K562 (cell line): ENCODE results near the gene TCF19.

Experiments used
- ARID3A ChIP-seq: IDR thresholded peaks from 2 replicates; pipeline ENCODE4 v1.6.1; 2012; ENCODE audit warnings: low read depth, low read length, improper control_type of control experiment, borderline replicate concordance
- BRF1 ChIP-seq: IDR thresholded peaks from 3 replicates; pipeline ENCODE4 v1.6.1; 2011; ENCODE audit warnings: borderline replicate concordance, mild to moderate bottlenecking; ENCODE audit not compliant: insufficient read length; ENCODE audit errors: extremely low read depth
- CEBPB ChIP-seq: fragments of 450-650 bp; IDR thresholded peaks from 2 replicates; pipeline ENCODE4 v1.6.1; 2016; ENCODE audit warnings: missing genetic modification characterization, missing compliant biosample characterization
- CHD2 ChIP-seq: IDR thresholded peaks from 2 replicates; pipeline ENCODE4 v1.6.1; 2011; ENCODE audit warnings: low read depth, low read length
- E2F5 ChIP-seq: sonication (generic); formaldehyde crosslinking; IDR thresholded peaks from 2 replicates; pipeline ENCODE4 v1.8.0; 2022; ENCODE audit warnings: mild to moderate bottlenecking, missing genetic modification reagents
- EHMT2 ChIP-seq: fragments of 450-650 bp; IDR thresholded peaks from 2 replicates; pipeline ENCODE4 v1.6.1; 2018; ENCODE audit warnings: antibody characterized with exemption
- JUND ChIP-seq, 2 experiments: IDR thresholded peaks; 2 replicates in 1 of 2; 3 replicates in 1 of 2; pipeline ENCODE4 v1.6.1; 2011; ENCODE audit warnings: borderline replicate concordance in 2 of 2, low read depth in 2 of 2, low read length in 2 of 2, improper control_type of control experiment in 1 of 2, missing biosample characterization in 1 of 2, missing genetic modification characterization in 1 of 2, missing genetic modification reagents in 1 of 2
- L3MBTL2 ChIP-seq: fragments of 450-650 bp; IDR thresholded peaks from 2 replicates; pipeline ENCODE4 v1.6.1; 2016; ENCODE audit warnings: mild to moderate bottlenecking, moderate library complexity
- POLR2AphosphoS5 ChIP-seq: IDR thresholded peaks from 2 replicates; pipeline ENCODE4 v1.6.1; 2011; ENCODE audit warnings: mild to moderate bottlenecking, low read depth, low read length, moderate library complexity; ENCODE audit not compliant: control insufficient read depth, insufficient read depth
- SAP30 ChIP-seq: fragments of 200-600 bp; sonication (generic); IDR thresholded peaks from 2 replicates; pipeline ENCODE4 v1.6.1; 2012; ENCODE audit warnings: borderline replicate concordance, low read depth, mild to moderate bottlenecking, moderate library complexity, low read length, control low read depth, inconsistent platforms; ENCODE audit not compliant: insufficient read depth, poor library complexity, severe bottlenecking
- SP1 ChIP-seq: sonication (generic); formaldehyde crosslinking; IDR thresholded peaks from 2 replicates; pipeline ENCODE4 v1.8.1; 2022; ENCODE audit warnings: mild to moderate bottlenecking, missing genetic modification reagents
- TF ChIP-seq, protein P1 (sequence below), 3 experiments: IDR thresholded peaks in 2 of 3; conservative IDR thresholded peaks in 1 of 3; 2 replicates each; pipeline ENCODE4 v1.5.1; 2011 to 2012; ENCODE audit warnings: low read length in 3 of 3, mild to moderate bottlenecking in 3 of 3, control low read depth in 2 of 3, improper control_type of control experiment in 1 of 3, inconsistent platforms in 1 of 3, low read depth in 1 of 3, mixed read lengths in 1 of 3, moderate library complexity in 1 of 3; ENCODE audit not compliant: insufficient read depth in 2 of 3

DNA sequence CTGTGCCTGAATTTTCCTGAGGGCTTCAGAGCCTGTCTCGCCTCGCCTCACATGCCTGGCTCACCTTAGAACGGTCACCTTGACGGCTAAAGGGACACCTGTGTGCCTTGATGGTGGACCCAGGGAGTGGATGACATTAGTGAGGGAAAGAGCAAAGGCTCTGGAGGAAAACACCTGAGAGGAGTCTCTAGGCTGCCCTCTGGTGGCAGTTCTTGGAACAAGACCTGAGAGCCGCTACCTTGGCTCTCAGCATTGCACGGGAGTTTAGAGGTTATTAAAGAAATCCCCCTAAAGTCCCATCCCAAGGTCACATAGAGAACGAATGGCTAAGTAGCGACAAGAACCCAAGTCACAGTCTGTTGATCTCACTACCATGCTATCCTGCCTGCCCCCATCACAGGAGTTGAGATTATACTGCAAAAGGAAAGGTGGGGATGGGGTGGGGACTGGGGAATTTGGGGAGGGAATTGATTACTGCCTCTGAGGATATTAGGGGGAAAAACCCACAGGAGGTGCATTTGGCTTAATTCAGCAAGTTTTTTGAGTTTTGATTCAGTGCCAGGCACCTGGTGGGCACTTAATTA, 30.2 kb upstream of the TCF19 start:
- TF ChIP-seq ARID3A, result no peak
- no peak for TF ChIP-seq SP1
- no peak for TF ChIP-seq JUND (IDR thresholded peaks at IDR 0.05; ENCODE audit: borderline replicate concordance, low read depth, low read length)
- TF ChIP-seq JUND (tag; IDR thresholded peaks at IDR 0.05; ENCODE audit: borderline replicate concordance, low read depth, low read length), result no peak
- TF ChIP-seq, protein P1, sequence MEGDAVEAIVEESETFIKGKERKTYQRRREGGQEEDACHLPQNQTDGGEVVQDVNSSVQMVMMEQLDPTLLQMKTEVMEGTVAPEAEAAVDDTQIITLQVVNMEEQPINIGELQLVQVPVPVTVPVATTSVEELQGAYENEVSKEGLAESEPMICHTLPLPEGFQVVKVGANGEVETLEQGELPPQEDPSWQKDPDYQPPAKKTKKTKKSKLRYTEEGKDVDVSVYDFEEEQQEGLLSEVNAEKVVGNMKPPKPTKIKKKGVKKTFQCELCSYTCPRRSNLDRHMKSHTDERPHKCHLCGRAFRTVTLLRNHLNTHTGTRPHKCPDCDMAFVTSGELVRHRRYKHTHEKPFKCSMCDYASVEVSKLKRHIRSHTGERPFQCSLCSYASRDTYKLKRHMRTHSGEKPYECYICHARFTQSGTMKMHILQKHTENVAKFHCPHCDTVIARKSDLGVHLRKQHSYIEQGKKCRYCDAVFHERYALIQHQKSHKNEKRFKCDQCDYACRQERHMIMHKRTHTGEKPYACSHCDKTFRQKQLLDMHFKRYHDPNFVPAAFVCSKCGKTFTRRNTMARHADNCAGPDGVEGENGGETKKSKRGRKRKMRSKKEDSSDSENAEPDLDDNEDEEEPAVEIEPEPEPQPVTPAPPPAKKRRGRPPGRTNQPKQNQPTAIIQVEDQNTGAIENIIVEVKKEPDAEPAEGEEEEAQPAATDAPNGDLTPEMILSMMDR (IDR thresholded peaks at IDR 0.05 in 2 of 3, conservative IDR thresholded peaks at IDR 0.05 in 1 of 3; ENCODE audit: insufficient read depth in 2 of 3, low read depth in 1 of 3, low read length in 3 of 3), result peak; percentile 80 to 90 (median 89)
- TF ChIP-seq EHMT2, result no peak
- no peak for TF ChIP-seq E2F5
- TF ChIP-seq SAP30, result no peak
- TF ChIP-seq BRF1, result no peak
- TF ChIP-seq L3MBTL2, result no peak
- TF ChIP-seq CHD2, result no peak
- TF ChIP-seq POLR2AphosphoS5, result no peak
- TF ChIP-seq CEBPB (tag), result no peak
